Fibroblast of lung (primary cell): Measurements from ENCODE around the gene MCM5. TPM values are rescaled to one million over a fixed set of nuclear protein-coding genes. Genes with fewer than 3 reads are reported as not detected.

Experiments used
- DNase-seq, 2 donors: peaks; one replicate each; pipeline versions ENCODE4 v3.0.0 to v3.0.0-alpha.2; 2010; ENCODE audit warnings: low read depth in 2 of 2
- H2AFZ ChIP-seq: 2 replicates; pipeline ENCODE4 v1.5.1; 2012; ENCODE audit warnings: low read length, control low read depth, inconsistent platforms
- H3K27ac ChIP-seq: 2 replicates; pipeline ENCODE4 v1.5.1; 2011; ENCODE audit warnings: low read length, control low read depth; ENCODE audit not compliant: insufficient read depth
- H3K27me3 ChIP-seq: 2 replicates; pipeline ENCODE4 v1.5.1; 2011; ENCODE audit warnings: mild to moderate bottlenecking, low read length; ENCODE audit not compliant: control insufficient read depth, insufficient read depth
- H3K36me3 ChIP-seq: 2 replicates; pipeline ENCODE4 v1.5.1; 2011; ENCODE audit warnings: low read length; ENCODE audit not compliant: control insufficient read depth, insufficient read depth
- H3K4me1 ChIP-seq: 2 replicates; pipeline ENCODE4 v1.5.1; 2011; ENCODE audit warnings: low read length; ENCODE audit not compliant: control insufficient read depth, insufficient read depth; ENCODE audit errors: extremely low read depth
- H3K4me2 ChIP-seq: 2 replicates; pipeline ENCODE4 v1.5.1; 2011; ENCODE audit warnings: low read length, control low read depth; ENCODE audit not compliant: insufficient read depth; ENCODE audit errors: extremely low read depth
- H3K4me3 ChIP-seq, 4 experiments: fragments of 200-600 bp in 1 of 4; sonication (generic) in 1 of 4; replicated peaks in 1 of 4; 2 replicates each; pipeline ENCODE4 v1.5.1; 2011 to 2016; ENCODE audit warnings: low read length in 4 of 4, low read depth in 3 of 4, mild to moderate bottlenecking in 3 of 4, control low read depth in 2 of 4, inconsistent platforms in 1 of 4, mixed read lengths in 1 of 4; ENCODE audit not compliant: insufficient read depth in 1 of 4; ENCODE audit errors: control extremely low read depth in 1 of 4
- H3K79me2 ChIP-seq: 2 replicates; pipeline ENCODE4 v1.5.1; 2012; ENCODE audit warnings: mild to moderate bottlenecking, low read length, inconsistent platforms; ENCODE audit not compliant: control insufficient read depth, insufficient read depth
- H3K9ac ChIP-seq: 2 replicates; pipeline ENCODE4 v1.5.1; 2011; ENCODE audit warnings: mild to moderate bottlenecking, low read length, control low read depth; ENCODE audit not compliant: insufficient read depth
- H3K9me3 ChIP-seq: 2 replicates; pipeline ENCODE4 v1.5.1; 2012; ENCODE audit warnings: low read depth, low read length; ENCODE audit not compliant: control insufficient read depth, insufficient read depth
- H4K20me1 ChIP-seq: 2 replicates; pipeline ENCODE4 v1.5.1; 2011; ENCODE audit warnings: low read length; ENCODE audit not compliant: control insufficient read depth, insufficient read depth; ENCODE audit errors: extremely low read depth
- CTCF ChIP-seq, 2 donors: IDR thresholded peaks in 1 of 2; conservative IDR thresholded peaks in 1 of 2; 1 replicate in 1 of 2; 2 replicates in 1 of 2; pipeline ENCODE4 v1.5.1; 2011 to 2012; ENCODE audit warnings: low read length in 2 of 2, control low read depth in 1 of 2, inconsistent platforms in 1 of 2, low read depth in 1 of 2, mild to moderate bottlenecking in 1 of 2
- EZH2 ChIP-seq: IDR thresholded peaks from 2 replicates; pipeline ENCODE4 v1.5.1; 2012; ENCODE audit warnings: low read length, control low read depth, mild to moderate bottlenecking; ENCODE audit errors: missing control alignments
- polyA plus RNA-seq, 2 donors: library from polyadenylated mRNA; depleted of rRNA in 1 of 2; stranded (reverse) in 1 of 2; unstranded in 1 of 2; fragments of >200 nt; gene quantifications; 2 replicates each; pipeline ENCODE4 v1.2.1, GENCODE V29; 2011 to 2012; ENCODE audit warnings: missing spikeins in 1 of 2
- total RNA-seq: library from RNA; depleted of rRNA; stranded (reverse); fragments of >200 nt; gene quantifications from 2 replicates; pipeline ENCODE4 v1.2.1, GENCODE V29; 2014

The MCM5 gene
- total and polyA plus RNA-seq, 2 donors (not counting 1 experiment from before 2014, with no cell fraction given): 13.4 to 21.7 TPM

DNA sequence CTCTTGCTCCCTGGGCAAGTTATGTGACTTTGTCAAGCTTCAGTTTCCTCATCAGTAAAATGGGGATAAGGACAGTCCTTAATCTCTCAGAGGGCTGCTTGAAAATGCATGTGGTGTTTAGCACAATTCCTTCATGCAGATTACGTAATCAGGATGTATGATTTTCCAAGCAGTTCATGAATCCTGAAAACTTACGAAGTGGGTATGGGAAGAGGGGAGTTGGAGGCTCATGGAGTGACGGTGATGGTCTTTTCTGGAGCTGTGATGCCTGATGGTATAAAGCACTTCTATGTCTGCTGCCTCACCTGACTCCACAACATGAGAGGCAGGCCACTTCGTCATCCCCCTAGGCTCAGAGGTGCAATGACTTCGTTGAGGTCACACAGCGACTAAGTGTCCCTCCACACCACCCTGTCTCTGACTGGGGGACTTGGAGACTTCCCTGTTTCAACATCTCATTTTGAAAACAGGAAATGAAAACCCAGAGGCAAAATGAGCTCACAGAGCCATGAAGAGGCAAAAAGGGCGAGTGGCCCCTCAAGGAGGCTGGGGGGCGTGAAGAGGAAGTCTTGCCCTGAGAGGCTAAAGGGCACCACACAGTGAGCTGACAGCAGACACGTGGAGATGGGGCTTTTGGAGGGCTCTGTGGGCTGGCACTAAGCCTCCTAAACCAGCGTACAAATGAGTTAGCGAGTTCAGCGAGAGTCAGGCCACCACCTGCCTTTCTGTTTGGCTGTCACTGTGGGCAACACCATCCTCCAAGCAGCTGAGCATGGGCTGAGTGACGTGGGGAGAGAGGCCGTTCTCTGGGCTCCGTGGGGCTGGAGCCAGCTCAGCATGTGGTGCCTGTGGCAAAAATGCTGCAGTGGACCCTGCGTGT lies 10.1 kb downstream of the MCM5 start:
- Histone ChIP-seq H3K4me1 (no peaks in the 10 kb centered on the region), H3K4me3 (no peak overlapping the region), H3K9ac (no peak overlapping the region), H3K9me3 (no peaks in the 10 kb centered on the region), H4K20me1 (no peaks in the 10 kb centered on the region), H2AFZ (no peak overlapping the region), H3K36me3 (peaks cover 15% of the 10 kb centered on the region), H3K79me2 (no peaks in the 10 kb centered on the region), H3K4me2 (no peak overlapping the region), H3K27me3 (no peaks in the 10 kb centered on the region), H3K27ac (no peak overlapping the region)
- TF ChIP-seq CTCF (conservative IDR thresholded peaks at IDR 0.05 in 1 of 2, IDR thresholded peaks at IDR 0.05 in 1 of 2; ENCODE audit: low read depth in 1 of 2, low read length in 2 of 2) (no peak), EZH2 (no peak)
- no peak for DNase-seq

- Histone ChIP-seq H3K4me1 (no peaks in the 10 kb centered on the region), H3K36me3 (peaks cover 16% of the 10 kb centered on the region)
Observed at GRCh38 chr22:35410663-35411034, 10.7 kb downstream of the MCM5 start.

GRCh38 chr22:35411102-35411501 lies 11.2 kb downstream of the MCM5 start:
- TF ChIP-seq EZH2 (no peak), CTCF (conservative IDR thresholded peaks at IDR 0.05 in 1 of 2, IDR thresholded peaks at IDR 0.05 in 1 of 2; ENCODE audit: low read depth in 1 of 2, low read length in 2 of 2) (no peak)
- Histone ChIP-seq H2AFZ (no peak overlapping the region), H3K36me3 (peaks cover 21% of the 10 kb centered on the region), H3K27ac (no peak overlapping the region), H3K4me1 (no peaks in the 10 kb centered on the region), H3K4me2 (no peak overlapping the region), H3K79me2 (no peaks in the 10 kb centered on the region), H3K27me3 (no peaks in the 10 kb centered on the region), H3K4me3 (no peak overlapping the region), H3K9ac (no peak overlapping the region), H4K20me1 (no peaks in the 10 kb centered on the region), H3K9me3 (no peaks in the 10 kb centered on the region)
- DNase-seq: no peak

More at GRCh38 chr22:35410663-35411034, 10.7 kb downstream of the MCM5 start:
- H4K20me1 ChIP-seq: no peaks in the 10 kb centered on the region
- no peaks in the 10 kb centered on the region for H3K79me2 ChIP-seq
- no peak overlapping the region for H3K4me3 ChIP-seq
- no peaks in the 10 kb centered on the region for H3K27me3 ChIP-seq
- H2AFZ ChIP-seq: no peak overlapping the region
- no peak overlapping the region for H3K9ac ChIP-seq
- H3K9me3 ChIP-seq: no peaks in the 10 kb centered on the region
- no peak overlapping the region for H3K4me2 ChIP-seq
- H3K27ac ChIP-seq: no peak overlapping the region
- TF ChIP-seq CTCF (conservative IDR thresholded peaks at IDR 0.05 in 1 of 2, IDR thresholded peaks at IDR 0.05 in 1 of 2; ENCODE audit: low read depth in 1 of 2, low read length in 2 of 2): no peak
- no peak for TF ChIP-seq EZH2
- DNase-seq: no peak
